Mucosa of rectum (tissue), 2 donors: ENCODE results near the gene CLCNKB.

Experiments used
- H3K27ac ChIP-seq, 2 donors: one replicate each; pipeline ENCODE4 v1.7.0; 2013; ENCODE audit warnings: inconsistent platforms in 2 of 2, low read depth in 2 of 2, low read length in 2 of 2
- H3K27me3 ChIP-seq, 2 donors: one replicate each; pipeline ENCODE4 v1.7.0; 2013; ENCODE audit warnings: low read length in 2 of 2; ENCODE audit not compliant: control insufficient read depth in 2 of 2, insufficient read depth in 2 of 2
- H3K36me3 ChIP-seq, 2 donors: one replicate each; pipeline ENCODE4 v1.7.0; 2013; ENCODE audit warnings: low read length in 2 of 2; ENCODE audit not compliant: control insufficient read depth in 2 of 2, insufficient read depth in 2 of 2
- H3K4me1 ChIP-seq, 2 donors: one replicate each; pipeline ENCODE4 v1.7.0; 2013; ENCODE audit warnings: low read length in 2 of 2, mild to moderate bottlenecking in 1 of 2; ENCODE audit not compliant: control insufficient read depth in 2 of 2, insufficient read depth in 2 of 2
- H3K4me3 ChIP-seq, 2 donors: one replicate each; pipeline ENCODE4 v1.7.0; 2013; ENCODE audit warnings: low read length in 2 of 2
- H3K9ac ChIP-seq, 2 donors: one replicate each; pipeline ENCODE4 v1.7.0; 2013; ENCODE audit warnings: low read length in 2 of 2, low read depth in 1 of 2, mild to moderate bottlenecking in 1 of 2
- H3K9me3 ChIP-seq, 2 donors: one replicate each; pipeline ENCODE4 v1.7.0; 2013; ENCODE audit warnings: low read length in 2 of 2; ENCODE audit not compliant: control insufficient read depth in 2 of 2
- donor health status: healthy.
- donor health status: Normal muscosa, but diverticular disease.

The CLCNKB gene

DNA sequence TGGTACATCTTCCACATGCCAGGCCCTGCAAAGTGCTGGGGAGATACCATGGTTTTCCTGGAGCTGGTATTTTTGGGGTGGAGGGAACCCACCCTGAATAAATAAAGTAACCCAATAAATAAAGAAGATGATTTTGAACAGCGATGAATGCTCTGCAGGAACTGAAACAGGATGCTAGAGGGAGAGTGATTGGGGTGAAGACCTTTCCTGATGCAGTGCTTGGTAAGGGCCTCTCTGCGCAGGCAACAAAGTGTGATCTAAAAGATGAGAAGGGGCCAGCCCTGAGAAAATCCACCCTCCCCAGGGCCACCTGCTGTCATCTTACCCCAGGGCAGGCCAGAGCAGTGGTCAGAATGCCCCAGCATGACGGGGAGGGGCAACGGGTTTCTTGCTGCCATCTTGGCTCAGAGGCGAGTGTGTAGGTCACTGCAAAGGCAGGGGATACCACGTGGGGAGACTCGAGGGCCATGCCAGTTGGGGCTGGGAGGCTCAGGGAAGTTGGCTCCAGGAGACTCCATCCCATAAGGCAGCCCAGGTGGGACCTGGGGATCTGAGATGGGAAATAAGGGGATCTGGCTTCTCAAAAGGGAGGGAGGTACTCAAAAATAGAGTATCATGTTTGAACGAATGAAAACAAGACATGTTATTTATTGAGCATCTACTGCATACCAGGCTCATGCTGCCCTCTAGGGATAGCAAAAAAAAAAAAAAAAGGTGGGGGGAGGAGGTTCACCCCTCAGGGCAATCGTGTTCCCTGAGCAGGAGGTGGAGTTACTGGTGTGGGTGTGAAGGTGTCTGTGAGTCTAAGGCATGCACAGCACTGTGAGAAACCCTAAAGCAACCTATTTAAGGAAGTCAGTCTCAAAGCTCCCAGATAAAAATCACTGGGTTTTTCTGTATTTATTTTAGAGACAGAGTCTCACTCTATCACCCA is 36.8 kb upstream of the CLCNKB start:
- H3K9ac ChIP-seq = no peak overlapping the region
- H3K27ac ChIP-seq = no peak overlapping the region
- no peaks in the 10 kb centered on the region for H3K9me3 ChIP-seq
- no peaks in the 10 kb centered on the region for H3K4me1 ChIP-seq
- no peaks in the 10 kb centered on the region for H3K27me3 ChIP-seq
- no peak overlapping the region for H3K4me3 ChIP-seq
- H3K36me3 ChIP-seq = no peaks in the 10 kb centered on the region

GRCh38 chr1:16007671-16008341 is 35.8 kb upstream of the CLCNKB start:
- Histone ChIP-seq H3K4me3 (no peak overlapping the region), H3K9ac (no peak overlapping the region), H3K9me3 (no peaks in the 10 kb centered on the region), H3K4me1 (peaks cover 3 to 4% of the 10 kb centered on the region in 2 donors), H3K27me3 (no peaks in the 10 kb centered on the region), H3K36me3 (no peaks in the 10 kb centered on the region), H3K27ac (no peak overlapping the region)

GRCh38 chr1:16009030-16009460 is 34.5 kb upstream of the CLCNKB start:
- no peak overlapping the region for H3K9ac ChIP-seq
- H3K27ac ChIP-seq = no peak overlapping the region
- H3K4me3 ChIP-seq = no peak overlapping the region
- H3K27me3 ChIP-seq = no peaks in the 10 kb centered on the region
- H3K36me3 ChIP-seq = no peaks in the 10 kb centered on the region
- no peaks in the 10 kb centered on the region for H3K9me3 ChIP-seq
- H3K4me1 ChIP-seq = peaks cover 4 to 13% of the 10 kb centered on the region in 2 donors

- Histone ChIP-seq H3K27me3 (no peaks in the 10 kb centered on the region), H3K4me3 (no peak overlapping the region), H3K9ac (no peak overlapping the region), H3K9me3 (no peaks in the 10 kb centered on the region), H3K36me3 (no peaks in the 10 kb centered on the region), H3K4me1 (peaks cover 4 to 14% of the 10 kb centered on the region in 2 donors), H3K27ac (no peak overlapping the region)
Measured at GRCh38 chr1:16009678-16010077, 33.9 kb upstream of the CLCNKB start.

DNA sequence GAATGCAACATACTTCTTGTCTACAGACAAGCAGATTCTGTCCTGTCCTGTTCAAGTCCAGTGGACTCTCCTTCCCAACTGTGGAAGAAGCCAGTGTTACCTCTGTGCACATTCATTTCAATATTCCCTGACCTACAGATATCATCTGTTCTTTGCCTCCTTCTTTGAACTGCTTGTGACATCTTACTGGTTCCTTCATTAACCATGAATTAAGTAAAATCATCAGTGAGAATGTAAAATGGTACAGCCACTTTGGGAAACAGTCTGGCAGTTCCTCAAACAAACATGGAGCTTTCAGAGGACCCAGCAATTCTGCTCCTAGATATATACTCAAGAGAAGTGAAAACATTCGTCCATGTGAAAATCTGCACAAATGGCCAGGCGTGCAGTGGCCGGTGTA is 32.7 kb upstream of the CLCNKB start:
- H3K4me3 ChIP-seq = no peak overlapping the region
- H3K9ac ChIP-seq = no peak overlapping the region
- H3K27ac ChIP-seq = no peak overlapping the region
- H3K36me3 ChIP-seq = no peaks in the 10 kb centered on the region
- no peaks in the 10 kb centered on the region for H3K27me3 ChIP-seq
- peaks cover 4 to 17% of the 10 kb centered on the region in 2 donors for H3K4me1 ChIP-seq
- H3K9me3 ChIP-seq = no peaks in the 10 kb centered on the region

DNA sequence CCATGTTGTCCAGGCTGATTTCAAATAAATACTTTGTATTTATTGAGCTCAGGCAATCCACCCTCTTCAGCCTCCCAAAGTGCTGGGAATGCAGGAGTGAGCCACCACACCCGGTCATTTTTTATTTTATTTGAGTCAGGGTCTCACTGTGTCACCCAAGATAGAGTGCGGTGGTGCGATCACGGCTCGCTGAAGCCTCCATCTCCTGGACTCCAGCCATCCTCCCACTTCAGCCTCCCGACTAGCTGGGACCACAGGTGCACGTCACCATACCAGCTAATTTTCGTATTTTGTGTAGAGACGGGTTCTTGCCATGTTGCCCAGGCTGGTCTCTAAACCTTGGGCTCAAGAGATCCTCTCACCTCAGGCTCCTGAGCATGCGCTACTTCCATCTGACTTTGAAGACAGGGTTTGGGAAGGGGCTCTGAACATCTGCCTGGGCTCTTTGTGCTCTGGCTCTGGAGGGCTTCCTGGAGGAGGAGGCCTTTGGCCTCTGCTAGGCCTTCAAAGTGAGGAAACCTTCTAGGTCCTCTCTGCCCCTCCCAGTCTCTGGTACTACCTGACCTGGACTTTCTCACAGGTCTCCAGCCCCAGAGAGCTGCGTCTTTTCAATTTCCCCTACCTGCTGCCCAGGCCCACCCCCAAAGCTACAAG is 31.5 kb upstream of the CLCNKB start:
- Histone ChIP-seq H3K36me3 (no peaks in the 10 kb centered on the region), H3K4me3 (peak overlapping the region; percentile 49 to 62), H3K27me3 (no peaks in the 10 kb centered on the region), H3K27ac (no peak overlapping the region), H3K9ac (peak overlapping the region in 1 of 2 donors; percentile 42), H3K9me3 (no peaks in the 10 kb centered on the region), H3K4me1 (peaks cover 4 to 17% of the 10 kb centered on the region in 2 donors)

- peak overlapping the region; percentile 49 to 62 for H3K4me3 ChIP-seq
- peak overlapping the region in 1 of 2 donors; percentile 63 for H3K9ac ChIP-seq
- H3K9me3 ChIP-seq = no peaks in the 10 kb centered on the region
- H3K4me1 ChIP-seq = peaks cover 4 to 19% of the 10 kb centered on the region in 2 donors
- H3K27ac ChIP-seq = peak overlapping the region; percentile 32 to 65
- no peaks in the 10 kb centered on the region for H3K27me3 ChIP-seq
- no peaks in the 10 kb centered on the region for H3K36me3 ChIP-seq
Measured at GRCh38 chr1:16012590-16013219, 30.9 kb upstream of the CLCNKB start.

- peak overlapping the region in 1 of 2 donors; percentile 63 for H3K9ac ChIP-seq
- peak overlapping the region; percentile 32 to 65 for H3K27ac ChIP-seq
- H3K36me3 ChIP-seq = no peaks in the 10 kb centered on the region
- no peaks in the 10 kb centered on the region for H3K27me3 ChIP-seq
- H3K9me3 ChIP-seq = no peaks in the 10 kb centered on the region
- peaks cover 9 to 22% of the 10 kb centered on the region in 2 donors for H3K4me1 ChIP-seq
- H3K4me3 ChIP-seq = peak overlapping the region in 1 of 2 donors; percentile 49
Measured at GRCh38 chr1:16013220-16013907, 30.2 kb upstream of the CLCNKB start.

DNA sequence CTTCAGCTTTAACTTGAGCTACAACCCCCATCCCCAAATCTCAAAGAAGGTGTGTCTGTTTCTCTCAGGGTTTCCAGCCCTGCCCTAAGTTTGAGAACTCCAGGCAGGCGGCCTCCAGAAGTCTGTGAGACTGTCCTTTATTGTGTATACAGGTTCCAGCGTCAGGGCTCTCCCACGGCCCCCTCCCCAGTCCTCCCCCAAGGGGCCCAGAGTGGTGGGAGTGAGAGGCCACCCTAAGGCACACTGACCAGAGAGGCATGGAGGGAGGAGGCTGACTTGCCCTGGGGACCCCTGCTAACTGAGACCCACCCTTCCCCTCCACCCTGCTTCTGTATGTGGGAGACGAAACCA is 29.7 kb upstream of the CLCNKB start:
- Histone ChIP-seq H3K9ac (peak overlapping the region in 1 of 2 donors; percentile 63), H3K4me1 (peaks cover 14 to 24% of the 10 kb centered on the region in 2 donors), H3K4me3 (peak overlapping the region in 1 of 2 donors; percentile 26)

More for the DNA sequence above, 29.7 kb upstream of the CLCNKB start:
- Histone ChIP-seq H3K36me3 (no peaks in the 10 kb centered on the region), H3K9me3 (no peaks in the 10 kb centered on the region), H3K27ac (peak overlapping the region; percentile 16 to 65), H3K27me3 (no peaks in the 10 kb centered on the region)
